MM.1S (cell line): Measurements from ENCODE around the gene MCL1.

Source experiments
- DNase-seq: peaks from one replicate; pipeline ENCODE4 v3.0.0-alpha.2; 2015
- H2AFZ ChIP-seq: fragments of 300-600 bp; sonication (generic); 2 replicates; pipeline ENCODE4 v1.6.0; 2016; ENCODE audit warnings: antibody characterized with exemption, low read length
- H3F3A ChIP-seq: fragments of 300-600 bp; sonication (generic); 2 replicates; pipeline ENCODE4 v1.6.1; 2016; ENCODE audit warnings: mild to moderate bottlenecking, antibody characterized with exemption, low read length, moderate library complexity, mixed read lengths; ENCODE audit not compliant: insufficient read depth
- H3K27ac ChIP-seq: fragments of 300-600 bp; sonication (generic); 2 replicates; pipeline ENCODE4 v1.5.1; 2016; ENCODE audit warnings: mild to moderate bottlenecking, low read length
- H3K27me3 ChIP-seq: fragments of 300-600 bp; sonication (generic); replicated peaks from 2 replicates; pipeline ENCODE4 v1.6.0; 2016; ENCODE audit warnings: low read length; ENCODE audit not compliant: insufficient read depth
- H3K36me3 ChIP-seq: fragments of 300-600 bp; sonication (generic); replicated peaks from 2 replicates; pipeline ENCODE4 v1.6.1; 2016; ENCODE audit warnings: mild to moderate bottlenecking, low read length, mixed read lengths; ENCODE audit not compliant: insufficient read depth
- H3K4me1 ChIP-seq: fragments of 300-600 bp; sonication (generic); 2 replicates; pipeline ENCODE4 v1.6.1; 2016; ENCODE audit warnings: low read length, mixed read lengths
- H3K4me2 ChIP-seq: fragments of 300-600 bp; sonication (generic); 2 replicates; pipeline ENCODE4 v1.6.0; 2016; ENCODE audit warnings: low read depth, low read length
- H3K4me3 ChIP-seq: fragments of 300-600 bp; sonication (generic); 2 replicates; pipeline ENCODE4 v1.5.1; 2016; ENCODE audit warnings: low read length, mixed read lengths
- H3K79me2 ChIP-seq: fragments of 300-600 bp; sonication (generic); 2 replicates; pipeline ENCODE4 v1.6.1; 2016; ENCODE audit warnings: mixed run types, low read length, mixed read lengths
- H3K9ac ChIP-seq: fragments of 300-600 bp; sonication (generic); 2 replicates; pipeline ENCODE4 v1.6.1; 2016; ENCODE audit warnings: low read length, mixed read lengths
- H3K9me2 ChIP-seq: fragments of 300-600 bp; sonication (generic); replicated peaks from 2 replicates; pipeline ENCODE4 v1.6.1; 2016; ENCODE audit warnings: mild to moderate bottlenecking, low read length, mixed read lengths; ENCODE audit not compliant: insufficient read depth
- H3K9me3 ChIP-seq: fragments of 300-600 bp; sonication (generic); replicated peaks from 2 replicates; pipeline ENCODE4 v1.6.1; 2016; ENCODE audit warnings: mild to moderate bottlenecking, low read length, mixed read lengths; ENCODE audit not compliant: insufficient read depth
- H4K20me1 ChIP-seq: fragments of 300-600 bp; sonication (generic); 2 replicates; pipeline ENCODE4 v1.6.1; 2016; ENCODE audit warnings: mild to moderate bottlenecking, low read length, moderate library complexity, mixed read lengths; ENCODE audit not compliant: insufficient read depth
- EZH2 ChIP-seq: fragments of 300-600 bp; sonication (generic); optimal IDR thresholded peaks from 2 replicates; pipeline ENCODE3; 2017; ENCODE audit warnings: low read depth, mild to moderate bottlenecking, antibody characterized with exemption, low read length, mixed read lengths
- EZH2phosphoT487 ChIP-seq: fragments of 300-600 bp; sonication (generic); IDR thresholded peaks from 2 replicates; pipeline ENCODE4 v1.6.1; 2018; ENCODE audit warnings: antibody characterized with exemption, low read length
- TF ChIP-seq, protein P1 (sequence below): fragments of 300-600 bp; sonication (generic); IDR thresholded peaks from 2 replicates; pipeline ENCODE4 v1.5.1; 2016; ENCODE audit warnings: antibody characterized with exemption, low read length, mixed read lengths

Gene MCL1

DNA sequence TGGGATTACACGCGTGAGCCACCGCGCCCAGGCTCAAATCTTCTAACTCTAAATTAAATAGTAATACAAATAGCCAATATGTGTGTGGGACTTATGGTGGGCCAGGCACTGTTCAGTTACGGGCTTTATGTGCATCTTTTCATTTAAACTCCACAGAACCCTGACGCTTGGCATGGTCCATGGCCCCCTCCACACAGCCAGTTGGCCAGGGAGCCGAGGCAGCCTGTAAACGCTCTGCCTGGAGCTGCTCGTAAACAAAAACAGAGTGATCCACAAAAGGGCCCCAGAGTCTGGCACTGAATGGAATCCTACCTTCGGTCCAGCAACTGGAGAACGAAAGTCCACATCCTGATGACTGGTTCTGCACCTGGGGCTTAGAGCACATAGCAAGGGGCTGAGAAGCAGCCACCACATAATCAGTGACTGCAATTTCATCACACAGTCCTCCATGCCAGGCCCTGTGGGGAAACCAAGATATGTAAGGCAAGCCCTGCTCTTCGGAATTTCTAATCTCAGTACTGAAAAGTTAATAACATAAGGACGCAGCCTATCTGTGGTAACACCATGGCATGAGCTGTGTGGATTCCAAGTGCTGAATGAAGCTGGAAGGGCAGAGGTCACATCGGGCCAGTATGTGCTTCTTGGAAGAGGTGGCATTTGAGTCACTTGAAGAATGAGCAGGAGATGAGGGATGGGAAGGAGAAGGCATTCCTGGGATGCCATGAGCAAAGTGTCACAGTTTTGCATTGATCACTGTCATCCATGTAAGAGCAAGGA, 43.7 kb downstream of the MCL1 start:
- H3K79me2 ChIP-seq, result no peaks in the 10 kb centered on the region
- H3K9ac ChIP-seq, result no peak overlapping the region
- H3K36me3 ChIP-seq, result no peaks in the 10 kb centered on the region
- H3K4me3 ChIP-seq, result no peak overlapping the region
- H3K9me3 ChIP-seq, result no peaks in the 10 kb centered on the region
- no peaks in the 10 kb centered on the region for H3K4me1 ChIP-seq
- H3K9me2 ChIP-seq, result no peaks in the 10 kb centered on the region
- no peaks in the 10 kb centered on the region for H3F3A ChIP-seq
- TF ChIP-seq, protein P1, sequence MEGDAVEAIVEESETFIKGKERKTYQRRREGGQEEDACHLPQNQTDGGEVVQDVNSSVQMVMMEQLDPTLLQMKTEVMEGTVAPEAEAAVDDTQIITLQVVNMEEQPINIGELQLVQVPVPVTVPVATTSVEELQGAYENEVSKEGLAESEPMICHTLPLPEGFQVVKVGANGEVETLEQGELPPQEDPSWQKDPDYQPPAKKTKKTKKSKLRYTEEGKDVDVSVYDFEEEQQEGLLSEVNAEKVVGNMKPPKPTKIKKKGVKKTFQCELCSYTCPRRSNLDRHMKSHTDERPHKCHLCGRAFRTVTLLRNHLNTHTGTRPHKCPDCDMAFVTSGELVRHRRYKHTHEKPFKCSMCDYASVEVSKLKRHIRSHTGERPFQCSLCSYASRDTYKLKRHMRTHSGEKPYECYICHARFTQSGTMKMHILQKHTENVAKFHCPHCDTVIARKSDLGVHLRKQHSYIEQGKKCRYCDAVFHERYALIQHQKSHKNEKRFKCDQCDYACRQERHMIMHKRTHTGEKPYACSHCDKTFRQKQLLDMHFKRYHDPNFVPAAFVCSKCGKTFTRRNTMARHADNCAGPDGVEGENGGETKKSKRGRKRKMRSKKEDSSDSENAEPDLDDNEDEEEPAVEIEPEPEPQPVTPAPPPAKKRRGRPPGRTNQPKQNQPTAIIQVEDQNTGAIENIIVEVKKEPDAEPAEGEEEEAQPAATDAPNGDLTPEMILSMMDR, result no peak
- no peak for TF ChIP-seq EZH2
- no peak for TF ChIP-seq EZH2phosphoT487
- no peaks in the 10 kb centered on the region for H3K27me3 ChIP-seq
- no peak overlapping the region for H3K27ac ChIP-seq
- no peak for DNase-seq
- H2AFZ ChIP-seq, result no peak overlapping the region
- H3K4me2 ChIP-seq, result no peak overlapping the region
- no peaks in the 10 kb centered on the region for H4K20me1 ChIP-seq

- Histone ChIP-seq H3K9ac (no peak overlapping the region), H3K27me3 (no peaks in the 10 kb centered on the region), H4K20me1 (no peaks in the 10 kb centered on the region), H3F3A (no peaks in the 10 kb centered on the region), H3K9me2 (no peaks in the 10 kb centered on the region), H3K36me3 (no peaks in the 10 kb centered on the region), H3K27ac (no peak overlapping the region), H3K4me1 (no peaks in the 10 kb centered on the region), H2AFZ (no peak overlapping the region), H3K4me3 (no peak overlapping the region), H3K79me2 (no peaks in the 10 kb centered on the region), H3K4me2 (no peak overlapping the region), H3K9me3 (no peaks in the 10 kb centered on the region)
- TF ChIP-seq EZH2phosphoT487 (no peak), EZH2 (no peak)
- TF ChIP-seq, protein P1, result no peak
- no peak for DNase-seq
Measured at GRCh38 chr1:150534002-150534401, 45.4 kb downstream of the MCL1 start.

- H3K36me3 ChIP-seq, result no peaks in the 10 kb centered on the region
- H3K9me2 ChIP-seq, result no peaks in the 10 kb centered on the region
- DNase-seq, result no peak
- no peaks in the 10 kb centered on the region for H3K9me3 ChIP-seq
- H3K27me3 ChIP-seq, result no peaks in the 10 kb centered on the region
- no peaks in the 10 kb centered on the region for H4K20me1 ChIP-seq
- no peak overlapping the region for H3K9ac ChIP-seq
- no peaks in the 10 kb centered on the region for H3F3A ChIP-seq
- no peaks in the 10 kb centered on the region for H3K4me1 ChIP-seq
- TF ChIP-seq, protein P1, result no peak
- TF ChIP-seq EZH2 (no peak), EZH2phosphoT487 (no peak)
- no peak overlapping the region for H3K4me3 ChIP-seq
- H3K79me2 ChIP-seq, result no peaks in the 10 kb centered on the region
- H2AFZ ChIP-seq, result no peak overlapping the region
- H3K4me2 ChIP-seq, result no peak overlapping the region
- H3K27ac ChIP-seq, result no peak overlapping the region
Measured at GRCh38 chr1:150532860-150533259, 46.5 kb downstream of the MCL1 start.
